Activated CD8-positive, alpha-beta memory T cell treated with anti-CD3 and anti-CD28 coated beads for 24 hours (primary cell): Measurements from ENCODE around the gene WDR70.

Source experiments
- DNase-seq: peaks from one replicate; pipeline ENCODE4 v3.0.0-alpha.2; 2020

WDR70 gene

DNA sequence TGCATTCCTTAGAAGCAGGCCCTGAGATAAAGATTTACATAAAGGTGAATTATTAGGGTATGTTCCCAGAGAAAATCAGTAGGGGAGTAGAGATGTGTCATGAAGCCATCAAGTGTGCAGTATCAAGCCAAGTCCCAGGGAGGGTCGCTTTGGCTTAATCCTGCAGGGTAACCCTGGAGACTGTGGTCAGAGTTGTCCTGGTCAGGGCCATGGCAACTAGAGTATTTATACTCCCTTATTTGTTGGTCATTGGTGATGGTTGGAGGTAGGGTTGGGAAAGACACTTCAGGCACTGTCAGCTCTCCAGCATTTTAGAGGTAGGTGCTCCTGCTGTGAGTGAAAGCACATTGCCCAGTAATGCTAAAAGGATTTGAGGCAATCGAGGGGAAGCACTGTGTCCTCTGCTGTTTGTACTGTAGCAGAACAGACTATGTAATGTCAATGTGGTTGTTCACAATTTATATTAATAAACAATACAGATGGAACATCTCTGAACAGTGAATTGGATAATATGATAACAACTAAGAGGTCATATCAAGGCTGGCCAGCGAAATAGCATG, 351.9 kb downstream of the WDR70 start:
- no peak for DNase-seq

DNA sequence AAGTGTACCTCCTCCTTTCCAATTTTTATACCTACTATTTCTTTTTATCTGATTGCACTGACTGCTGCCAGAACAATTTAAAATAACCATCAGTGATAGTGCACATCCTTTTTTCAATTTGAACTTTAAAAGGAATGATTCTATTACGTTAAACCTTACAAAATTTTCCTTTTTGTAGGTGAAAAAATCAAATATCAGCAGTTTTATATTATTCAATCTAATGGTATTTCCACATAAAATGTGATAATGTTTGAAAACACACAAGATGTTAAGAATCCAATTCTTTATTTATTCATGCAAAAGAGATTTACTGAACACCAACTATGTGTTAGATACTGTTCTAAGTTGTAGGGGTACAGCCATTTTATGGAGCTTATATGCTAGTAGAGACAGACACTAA, 355.0 kb downstream of the WDR70 start:
- no peak for DNase-seq

DNA sequence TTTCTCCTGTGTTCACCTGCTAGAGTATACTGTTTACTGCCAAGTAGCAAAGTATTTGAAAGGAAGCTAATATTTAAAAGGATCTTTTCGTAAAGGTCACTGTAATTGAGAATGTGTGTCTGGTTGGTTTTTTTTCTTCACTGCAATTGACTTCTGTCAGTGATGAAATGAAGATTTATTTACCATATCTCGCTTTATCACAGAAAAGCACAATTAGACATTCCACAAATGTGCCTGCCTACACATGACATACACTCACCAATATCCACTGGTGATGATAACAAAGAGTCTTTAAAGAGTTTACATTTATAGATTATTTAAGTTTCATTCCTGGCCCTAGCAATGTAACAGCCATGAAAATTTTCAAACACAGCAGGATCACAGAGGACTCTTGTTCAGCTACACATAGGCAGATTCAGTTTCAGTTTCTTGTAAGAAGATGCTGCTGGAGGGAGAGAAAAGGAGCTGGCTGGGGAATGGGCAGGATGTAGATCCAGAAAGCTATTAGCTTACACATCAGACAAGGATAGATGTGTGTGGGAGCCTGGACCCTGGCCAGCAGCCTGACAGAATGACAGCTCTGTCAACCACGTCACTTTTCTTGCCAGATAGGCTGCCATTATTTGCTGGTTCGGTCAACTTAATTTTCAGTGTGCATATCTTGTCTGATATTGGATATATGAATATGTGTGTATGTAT, 356.7 kb downstream of the WDR70 start:
- DNase-seq: no peak

DNA sequence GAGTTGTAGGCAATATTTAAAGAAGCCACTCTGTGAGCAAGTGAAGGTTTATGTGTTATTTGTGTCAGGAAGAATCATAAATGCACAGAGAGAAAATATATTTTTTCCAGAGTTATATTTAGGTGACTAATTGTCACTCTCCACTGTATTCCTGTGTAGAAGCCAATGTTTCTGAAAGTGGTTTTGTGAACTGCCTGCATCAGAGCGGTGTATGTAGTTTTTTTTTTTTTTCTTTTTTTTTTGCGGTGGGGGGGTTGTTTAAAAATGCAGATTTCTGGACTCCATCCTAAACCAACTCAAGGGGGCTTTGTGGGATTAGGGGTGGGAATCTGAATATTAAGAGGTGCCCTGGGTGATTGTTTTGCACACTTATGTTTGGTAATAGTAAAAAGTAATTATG, 357.3 kb downstream of the WDR70 start:
- no peak for DNase-seq

DNA sequence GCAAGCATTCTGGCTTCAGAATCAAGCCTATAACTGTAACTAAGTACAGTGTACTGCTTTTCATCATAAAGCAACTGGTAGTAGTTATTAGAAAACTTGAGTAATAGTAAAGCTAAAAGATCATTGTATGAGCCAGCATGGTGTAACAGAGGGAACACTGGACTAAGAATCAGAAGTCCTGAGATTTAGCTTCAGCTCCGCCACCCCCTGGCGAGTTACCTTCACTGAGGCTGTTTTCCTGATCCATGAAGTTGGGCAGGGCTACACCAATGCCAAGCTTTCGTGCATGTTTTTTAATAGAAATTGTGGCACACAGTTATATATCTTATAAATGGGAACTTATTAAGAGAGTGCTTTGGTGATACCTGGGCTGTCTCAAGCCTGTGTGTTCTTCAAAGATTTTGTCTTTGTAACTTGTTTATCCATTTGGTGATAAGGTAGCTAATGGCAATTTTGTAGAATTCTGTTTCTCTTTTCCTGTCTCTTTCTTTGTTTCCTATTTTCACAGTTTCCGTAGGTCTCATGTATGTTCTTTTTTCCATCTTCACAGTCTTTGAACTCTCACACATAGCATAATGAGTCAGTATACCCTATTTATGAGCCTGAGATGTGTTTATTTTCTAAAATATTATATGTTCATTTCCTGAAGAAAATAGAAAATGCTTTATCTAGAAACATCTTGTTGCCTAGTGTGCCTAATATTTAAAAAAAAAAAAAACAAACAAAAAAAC, 358.4 kb downstream of the WDR70 start:
- DNase-seq: no peak

DNA sequence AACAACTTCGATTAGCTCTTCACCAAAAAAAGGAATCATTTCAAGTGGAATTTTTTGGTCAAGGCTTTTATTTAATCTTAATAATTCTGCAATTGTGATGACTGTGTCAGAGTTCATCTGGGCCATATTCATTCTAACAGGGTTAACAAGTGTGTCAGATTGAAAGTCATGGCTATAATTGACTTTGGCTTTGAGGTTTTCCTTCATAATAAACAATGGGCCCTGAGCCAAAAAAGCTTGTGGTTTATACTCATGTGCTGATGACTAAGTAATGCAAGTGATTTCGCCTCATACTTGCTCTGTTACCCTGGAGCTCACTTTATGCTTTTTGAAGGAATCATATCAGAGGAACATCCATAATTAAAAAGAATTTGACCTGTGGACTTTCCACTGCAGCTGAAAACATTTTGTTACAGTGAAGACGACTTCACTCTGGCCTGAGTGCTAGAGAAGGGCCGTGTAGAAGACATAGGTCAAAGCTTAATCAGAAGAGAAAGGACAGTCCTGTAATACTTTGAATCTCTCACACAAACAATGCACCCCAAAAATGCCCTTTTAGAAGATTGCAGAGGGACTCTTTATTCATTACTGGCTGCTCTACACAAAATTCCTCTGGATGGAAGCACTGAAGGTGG, 359.1 kb downstream of the WDR70 start:
- no peak for DNase-seq

DNA sequence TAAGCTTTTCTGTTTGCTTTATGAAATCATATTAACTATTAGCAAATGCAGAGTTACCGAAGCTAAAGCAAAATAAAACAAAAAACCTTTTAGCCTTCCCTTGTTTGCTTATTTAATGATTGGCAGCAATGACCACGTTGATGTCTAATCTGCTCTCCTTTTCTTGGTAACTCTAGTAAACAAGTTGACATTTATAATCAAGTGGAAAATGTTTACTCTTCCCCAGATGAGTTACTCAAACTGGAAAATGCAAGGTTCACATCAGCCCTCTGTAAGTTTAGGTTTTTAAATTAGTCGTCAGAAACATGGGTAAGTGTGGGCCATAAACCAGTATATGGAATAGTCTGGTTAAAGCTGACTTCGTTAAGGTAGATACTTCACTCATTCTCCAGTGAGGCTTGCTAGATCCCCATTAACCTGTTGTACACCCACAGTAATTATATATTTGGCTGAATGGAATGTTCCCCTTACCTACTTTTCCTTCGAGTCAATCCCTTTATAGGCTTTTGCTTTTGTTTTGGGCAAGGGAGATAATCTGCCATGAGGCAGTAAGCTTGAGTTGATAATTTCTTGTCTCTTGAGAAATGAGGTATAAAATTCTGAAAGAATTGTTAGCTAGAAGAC, 359.9 kb downstream of the WDR70 start:
- no peak for DNase-seq

DNA sequence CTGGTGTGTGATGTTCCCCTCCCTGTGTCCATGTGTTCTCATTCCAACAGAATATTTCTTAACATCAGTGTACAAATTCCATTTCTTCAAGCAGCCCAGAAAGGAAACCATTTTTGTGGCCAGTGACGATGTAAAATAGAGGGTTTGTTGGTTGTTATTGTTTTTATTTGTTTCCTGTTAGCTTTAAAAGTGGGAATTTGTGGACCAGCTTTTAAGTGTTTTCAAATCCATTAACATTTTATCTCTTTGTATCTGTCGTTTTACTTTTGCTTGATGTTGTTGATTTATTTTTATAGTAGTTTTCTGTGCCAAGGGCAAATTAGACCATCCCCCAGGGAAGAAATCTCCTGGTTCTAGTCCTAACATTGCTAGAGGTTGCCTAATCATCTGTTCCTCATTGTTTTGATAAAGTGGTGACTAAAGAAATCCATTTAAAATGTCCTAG, 360.7 kb downstream of the WDR70 start:
- DNase-seq: no peak

DNA sequence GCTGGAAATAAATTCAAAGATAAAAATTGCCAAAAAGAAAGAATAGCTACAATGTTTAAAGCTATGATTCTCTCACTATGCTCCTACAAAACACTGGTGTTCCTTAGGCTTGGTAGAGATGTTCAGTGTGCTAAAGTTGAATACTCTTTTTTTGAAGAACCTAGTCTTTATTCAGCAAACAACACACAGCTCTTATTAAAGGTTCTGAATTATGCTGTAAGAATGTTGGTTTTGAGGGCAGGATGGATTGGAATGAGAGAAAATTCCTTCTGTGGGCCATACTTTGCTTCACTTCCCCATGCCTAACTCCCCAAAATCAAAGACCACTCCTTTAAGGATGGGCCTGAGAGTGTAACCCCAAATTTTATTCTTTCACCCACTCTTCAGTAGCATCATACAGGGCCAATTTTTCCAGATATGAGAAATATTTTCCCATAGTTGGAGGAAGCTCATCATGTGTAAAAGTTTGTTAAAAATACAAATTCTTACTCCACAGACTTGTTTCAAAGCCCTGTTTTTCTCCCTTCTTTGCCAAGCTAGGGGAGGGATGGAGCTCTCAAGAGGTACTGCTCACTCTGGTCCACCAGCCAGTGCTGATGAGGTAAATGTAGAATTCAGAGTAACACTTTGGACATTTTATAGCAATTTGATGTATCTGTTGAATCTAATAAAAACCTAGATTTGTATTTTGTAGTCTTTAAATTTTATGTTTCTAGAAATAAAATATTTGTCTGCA, 361.4 kb downstream of the WDR70 start:
- no peak for DNase-seq

DNA sequence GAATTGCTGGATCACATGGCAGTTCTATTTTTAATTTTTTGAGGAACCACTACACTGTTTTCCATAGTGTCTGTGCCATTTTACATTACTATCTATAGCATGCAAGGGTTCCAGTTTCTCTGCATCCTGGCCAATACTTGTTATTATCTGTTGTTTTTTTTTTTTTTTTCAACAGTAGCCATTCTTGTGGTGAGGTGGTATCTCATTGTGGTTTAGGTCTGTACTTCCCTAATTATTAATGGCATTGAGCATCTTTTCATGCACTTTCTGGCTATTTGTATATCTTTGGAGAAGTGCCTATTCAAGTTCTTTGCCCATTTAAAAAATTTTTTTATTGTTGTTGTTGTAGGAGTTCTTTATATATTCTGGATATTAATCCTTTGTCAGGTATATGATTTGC, 363.0 kb downstream of the WDR70 start:
- no peak for DNase-seq

DNA sequence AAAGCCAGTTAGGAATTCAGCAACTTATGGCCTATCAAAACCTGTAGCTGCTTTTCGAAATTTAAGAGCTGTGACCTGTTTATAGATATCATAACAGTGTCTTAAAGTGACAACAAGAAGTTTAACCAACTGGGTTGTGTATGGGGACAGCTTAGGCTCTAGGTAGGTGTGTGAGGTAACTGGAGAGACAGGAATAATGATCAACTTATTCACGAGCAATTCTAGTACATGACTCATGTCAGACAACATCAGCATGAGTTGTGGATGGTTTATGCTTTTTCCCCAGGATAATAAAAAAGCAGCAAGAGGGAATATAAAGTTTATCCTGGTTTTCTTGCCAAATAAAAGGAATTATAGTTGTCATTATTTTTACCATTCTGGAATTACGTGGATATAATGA, 372.1 kb downstream of the WDR70 start:
- DNase-seq: no peak

DNA sequence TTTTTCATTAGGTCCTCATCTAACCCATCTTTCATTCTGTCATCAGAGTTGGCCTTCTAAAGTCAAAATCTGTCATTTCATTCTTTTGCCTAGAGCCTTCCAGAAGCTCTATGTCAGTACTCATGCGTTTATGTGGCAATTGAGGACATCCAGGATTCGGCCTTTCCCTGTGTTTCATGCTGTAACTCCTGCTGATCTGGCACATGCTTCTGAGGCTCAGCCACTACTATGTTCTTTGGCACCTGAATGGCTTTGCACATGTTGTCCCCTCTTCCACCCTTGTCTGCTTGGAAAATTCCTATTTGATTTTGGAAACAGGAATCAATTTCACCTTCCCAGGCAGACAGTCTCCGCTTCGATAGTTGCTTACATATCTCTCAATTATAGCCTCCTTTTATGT, 375.9 kb downstream of the WDR70 start:
- DNase-seq: no peak

DNA sequence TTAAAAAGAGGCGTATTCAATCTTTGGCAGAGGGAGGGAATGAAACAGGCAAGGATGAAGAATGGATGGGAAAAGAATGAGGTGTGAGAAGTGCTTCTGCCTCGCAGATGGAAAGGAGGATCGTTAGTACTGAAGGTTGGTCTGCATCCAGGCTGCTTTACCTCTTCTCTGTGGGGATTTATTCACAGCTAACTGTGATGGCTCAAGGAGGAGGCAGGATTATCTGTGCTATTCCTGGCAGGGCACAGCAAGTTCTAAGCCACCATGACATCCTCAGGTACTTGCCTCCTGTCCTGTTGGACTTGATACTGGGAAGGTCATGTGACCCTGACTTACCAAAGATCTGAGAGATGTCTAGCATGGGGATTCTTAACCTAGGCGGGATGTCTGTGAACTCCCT, 376.5 kb downstream of the WDR70 start:
- no peak for DNase-seq

DNA sequence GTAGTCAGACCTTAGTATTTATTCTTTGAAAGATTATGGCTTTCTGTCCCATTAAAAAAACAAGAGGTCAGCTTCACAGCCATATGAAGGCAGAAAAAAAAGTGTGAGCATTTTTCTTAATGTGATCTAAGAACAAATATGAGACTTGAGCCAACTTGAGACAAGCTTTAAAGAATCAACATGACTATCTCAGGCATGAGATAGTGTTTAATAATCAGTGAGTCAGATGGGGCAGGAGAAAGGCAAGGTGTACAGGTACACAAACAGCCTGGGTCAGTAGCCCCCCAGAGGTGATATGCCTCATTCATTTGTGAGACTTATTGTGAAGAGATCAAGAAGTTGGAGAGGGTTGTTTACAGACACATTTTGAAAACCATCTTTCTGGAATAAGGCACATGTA, 377.1 kb downstream of the WDR70 start:
- DNase-seq: no peak

DNA sequence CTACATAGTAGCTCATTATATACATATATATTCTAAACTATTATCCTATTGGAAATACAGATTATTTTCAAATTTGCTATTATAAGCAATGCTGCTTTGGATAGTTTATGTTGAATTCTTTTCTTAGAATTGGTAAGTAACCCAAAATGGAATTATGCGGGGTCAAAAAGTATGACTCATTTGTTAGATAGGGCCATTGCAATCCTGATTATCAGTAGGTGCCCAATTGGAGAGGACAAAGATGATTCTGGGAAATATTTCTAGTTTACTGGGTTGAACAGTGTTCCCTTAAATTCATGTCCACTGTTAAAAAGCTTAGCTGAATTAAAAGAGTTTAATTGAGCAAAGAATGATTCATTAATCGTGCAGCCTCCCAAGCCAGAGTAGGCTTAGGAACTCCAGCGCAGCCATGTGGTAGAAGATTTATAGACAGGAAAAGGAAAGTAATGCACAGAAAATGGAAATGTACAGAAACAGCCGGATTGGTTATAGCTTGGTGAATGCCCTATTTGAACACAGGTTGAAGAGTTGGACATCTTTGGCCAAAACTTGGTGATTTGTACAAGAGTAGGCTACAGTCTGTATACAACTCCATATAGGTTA, 379.0 kb downstream of the WDR70 start:
- no peak for DNase-seq

DNA sequence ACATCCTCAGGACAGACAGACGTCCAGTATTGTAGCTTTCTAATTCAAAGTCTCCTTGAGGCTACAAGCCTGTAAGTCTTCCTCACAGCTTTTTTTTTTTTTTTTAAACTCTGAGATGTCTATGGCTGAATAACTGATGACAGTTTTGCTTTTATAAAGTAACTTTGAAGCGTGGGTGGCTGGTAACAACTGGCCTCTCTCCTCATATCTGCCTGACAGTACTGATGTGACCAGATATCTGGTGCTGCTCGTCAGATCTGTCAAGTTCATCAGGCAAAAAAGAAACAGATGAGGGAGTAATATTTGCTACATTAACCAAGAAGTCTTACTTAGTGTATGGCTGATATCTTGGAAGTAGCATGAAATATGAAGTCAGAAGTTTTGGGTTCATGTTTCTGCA, 388.1 kb downstream of the WDR70 start:
- DNase-seq: no peak

DNA sequence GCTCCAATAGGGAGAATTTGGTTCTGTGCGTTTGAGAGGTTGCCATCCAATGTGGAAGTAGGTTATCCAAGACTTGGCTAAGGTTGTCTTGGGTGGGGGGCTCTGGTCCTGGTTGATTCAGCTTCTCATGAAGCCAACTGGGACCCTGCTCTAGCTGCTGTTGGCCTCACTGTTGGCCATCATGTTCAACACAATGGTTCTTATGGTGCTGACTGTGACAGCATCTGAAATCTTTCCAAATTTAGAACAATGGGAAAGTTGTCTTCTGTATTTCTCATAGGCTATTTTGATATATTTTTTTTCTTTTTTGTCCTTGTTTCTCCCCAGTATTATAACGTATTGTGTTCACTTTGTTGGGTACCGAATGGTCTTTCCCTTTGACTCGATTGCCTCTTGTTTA, 388.8 kb downstream of the WDR70 start:
- no peak for DNase-seq

DNA sequence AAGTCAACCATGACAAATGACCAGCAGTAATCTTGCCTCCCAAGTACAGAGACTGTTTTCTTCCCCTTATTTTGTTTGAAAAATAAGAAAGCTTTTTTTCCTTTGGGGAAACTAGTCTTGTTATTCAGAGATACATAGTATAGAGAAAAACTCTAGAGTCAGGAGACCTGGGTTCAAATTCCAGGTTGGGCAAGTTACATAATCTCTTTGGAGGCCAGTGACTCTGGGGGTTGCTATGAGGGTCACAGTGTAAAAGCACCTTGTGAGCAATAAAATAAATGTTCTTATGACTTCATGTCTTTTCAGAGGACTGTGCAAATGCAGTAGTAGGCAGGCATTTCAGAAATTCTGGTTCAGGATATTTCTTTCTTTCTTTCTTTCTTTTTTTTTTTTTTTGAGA, 389.3 kb downstream of the WDR70 start:
- DNase-seq: no peak

DNA sequence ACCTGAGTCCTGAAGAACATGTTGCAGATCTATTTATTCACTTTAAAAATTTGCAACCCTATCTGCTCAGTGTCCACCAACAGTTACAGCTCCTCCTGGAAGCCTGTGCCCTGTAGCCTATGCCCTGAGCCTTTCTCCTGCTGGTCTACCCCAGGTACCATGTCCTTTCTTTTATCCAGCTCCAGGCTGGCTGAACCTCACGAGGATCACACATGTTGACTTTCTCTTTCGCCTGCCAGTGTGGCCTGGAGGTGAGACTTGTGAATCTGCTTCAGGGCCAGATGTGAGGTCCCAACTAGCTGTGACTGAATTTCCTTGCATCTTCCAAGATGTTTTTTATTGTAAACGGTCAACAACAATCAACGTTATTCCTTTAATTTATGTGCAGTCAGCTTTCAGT, 390.0 kb downstream of the WDR70 start:
- no peak for DNase-seq

DNA sequence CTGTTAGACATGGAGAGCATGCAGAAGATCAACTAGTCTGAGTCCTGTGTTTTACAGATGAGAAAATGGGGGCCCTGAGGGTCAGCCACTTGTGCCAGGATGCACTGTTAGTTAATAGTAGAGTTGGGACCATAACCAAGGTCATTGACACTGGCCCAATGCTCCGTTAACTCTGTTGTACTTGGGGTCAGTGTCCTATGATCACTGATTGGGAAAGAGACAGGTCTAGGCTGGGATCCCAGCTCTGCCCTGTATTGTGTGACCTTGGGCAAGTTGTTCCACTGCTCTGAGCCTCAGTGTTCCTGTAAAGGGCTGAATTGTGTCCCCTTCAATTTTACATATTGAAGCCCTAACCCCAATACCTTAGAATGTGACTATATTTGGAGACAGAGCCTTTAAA, 390.7 kb downstream of the WDR70 start:
- DNase-seq: no peak

DNA sequence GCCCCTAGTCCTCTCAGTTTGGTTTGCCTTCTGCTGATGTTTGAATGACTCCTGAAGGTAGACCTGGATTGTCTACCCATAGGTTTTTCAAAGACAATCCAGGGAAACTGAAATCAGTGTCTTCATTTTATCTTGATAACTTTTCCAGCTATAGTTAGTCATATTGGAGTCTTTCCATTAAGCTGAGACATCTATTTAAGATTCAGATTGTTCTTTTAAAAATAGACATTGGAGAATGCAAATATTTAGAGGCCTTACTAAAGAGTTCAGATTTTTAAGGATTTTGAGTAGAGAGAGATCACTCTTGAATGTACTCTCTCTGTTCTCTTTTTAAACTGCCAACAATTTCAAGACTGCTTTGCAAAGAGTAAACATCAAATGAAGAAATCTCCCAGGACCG, 391.7 kb downstream of the WDR70 start:
- DNase-seq: no peak

DNA sequence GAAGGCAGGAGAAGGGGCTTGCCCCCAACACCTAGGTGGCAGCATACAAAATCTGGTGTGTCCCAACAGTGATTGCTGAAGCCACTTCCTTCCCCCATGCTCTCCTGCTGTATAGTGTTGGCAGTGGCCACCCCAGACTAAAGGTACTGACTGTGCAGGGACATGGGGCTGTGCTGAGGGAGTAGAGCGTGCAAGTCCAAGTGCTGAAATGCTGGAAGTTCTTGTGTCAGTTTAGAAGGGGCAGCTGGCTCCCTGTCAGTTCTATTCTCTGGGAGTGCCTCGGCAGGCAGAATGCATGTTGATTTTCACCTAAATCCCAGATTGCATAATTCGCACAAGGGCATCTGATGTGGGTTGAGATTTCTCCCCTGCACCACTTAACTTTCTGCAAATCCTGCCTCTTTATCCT, 392.1 kb downstream of the WDR70 start:
- DNase-seq: no peak
